BJ (cell line): ENCODE data around the gene TSHR. TPM values are rescaled to one million over a fixed set of nuclear protein-coding genes. Genes with fewer than 3 reads are reported as not detected.

Source experiments
- CTCF ChIA-PET: fragments of 350-600 bp; formaldehyde crosslinking; extraction: SDS; loops from one replicate; lab custom pipeline; 2021; ENCODE audit warnings: antibody characterized with exemption, inconsistent platforms; lab: Yijun Ruan, JAX
- POLR2A ChIA-PET: fragments of 300-600 bp; sonication (Branson Sonifier 250); formaldehyde crosslinking; extraction: SDS; loops from one replicate; lab custom pipeline; 2021; ENCODE audit warnings: antibody characterized with exemption; lab: Charles Lee
- DNase-seq: peaks from one replicate; pipeline ENCODE4 v3.0.0-alpha.2; 2011; ENCODE audit warnings: low read depth
- H3K27me3 ChIP-seq: 2 replicates; pipeline ENCODE4 v1.6.0; 2011; ENCODE audit warnings: low read length; ENCODE audit not compliant: control insufficient read depth, insufficient read depth
- H3K36me3 ChIP-seq: 2 replicates; pipeline ENCODE4 v1.5.1; 2011; ENCODE audit warnings: low read length; ENCODE audit not compliant: control insufficient read depth, insufficient read depth
- H3K4me3 ChIP-seq: 2 replicates; pipeline ENCODE4 v1.5.1; 2011; ENCODE audit warnings: low read depth, mild to moderate bottlenecking, control low read depth, low read length
- polyA plus RNA-seq: library from polyadenylated mRNA; depleted of rRNA; stranded (reverse); fragments of >200 nt; gene quantifications from 2 replicates; pipeline ENCODE4 v1.2.3, GENCODE V29; 2011
- TF ChIP-seq, protein P1 (sequence below): IDR thresholded peaks from 2 replicates; pipeline ENCODE4 v1.5.1; 2011; ENCODE audit warnings: low read depth, mild to moderate bottlenecking, control low read depth, inconsistent platforms, low read length, moderate library complexity; ENCODE audit not compliant: insufficient read depth

Gene TSHR
- polyA plus RNA-seq, 1 experiment = not detected

DNA sequence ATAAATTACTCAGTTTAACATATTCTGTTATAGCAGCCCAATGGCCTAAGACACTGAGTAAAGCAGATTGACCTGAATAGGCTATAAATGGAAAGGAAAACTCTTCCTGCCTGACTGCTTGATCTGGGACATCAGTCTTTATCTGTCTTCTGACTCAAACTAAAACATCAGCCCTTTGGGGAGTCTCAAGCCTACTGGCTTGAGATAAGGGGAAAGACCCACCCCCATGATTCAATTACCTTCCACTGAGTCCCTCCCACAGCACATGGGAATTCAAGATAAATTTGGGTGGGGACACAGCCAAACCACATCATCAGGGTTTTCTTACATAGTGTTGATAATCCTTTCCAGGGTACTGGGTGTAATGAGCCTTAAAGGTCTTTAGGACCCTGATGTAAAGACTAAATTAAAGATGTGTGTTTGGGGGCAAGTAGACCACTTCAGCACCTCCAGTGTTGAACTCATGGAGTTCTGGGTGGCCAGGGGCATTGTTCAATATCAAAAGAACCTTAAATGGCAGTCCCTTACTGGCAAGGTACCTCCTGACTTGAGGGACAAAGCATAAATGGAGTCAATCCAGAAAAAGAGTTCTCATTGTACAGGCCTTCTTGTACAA, 67.8 kb downstream of the TSHR start:
- ChIA-PET POLR2A (no interaction called here), CTCF (interaction anchor here (0.5 to 1.4 kb wide), 2 partner anchors 26 to 27 kb away, joined by 3 read pairs; no protein-coding TSS in a partner anchor)
- Histone ChIP-seq H3K36me3 (no peaks in the 10 kb centered on the region), H3K4me3 (no peak overlapping the region), H3K27me3 (no peaks in the 10 kb centered on the region)
- TF ChIP-seq, protein P1, sequence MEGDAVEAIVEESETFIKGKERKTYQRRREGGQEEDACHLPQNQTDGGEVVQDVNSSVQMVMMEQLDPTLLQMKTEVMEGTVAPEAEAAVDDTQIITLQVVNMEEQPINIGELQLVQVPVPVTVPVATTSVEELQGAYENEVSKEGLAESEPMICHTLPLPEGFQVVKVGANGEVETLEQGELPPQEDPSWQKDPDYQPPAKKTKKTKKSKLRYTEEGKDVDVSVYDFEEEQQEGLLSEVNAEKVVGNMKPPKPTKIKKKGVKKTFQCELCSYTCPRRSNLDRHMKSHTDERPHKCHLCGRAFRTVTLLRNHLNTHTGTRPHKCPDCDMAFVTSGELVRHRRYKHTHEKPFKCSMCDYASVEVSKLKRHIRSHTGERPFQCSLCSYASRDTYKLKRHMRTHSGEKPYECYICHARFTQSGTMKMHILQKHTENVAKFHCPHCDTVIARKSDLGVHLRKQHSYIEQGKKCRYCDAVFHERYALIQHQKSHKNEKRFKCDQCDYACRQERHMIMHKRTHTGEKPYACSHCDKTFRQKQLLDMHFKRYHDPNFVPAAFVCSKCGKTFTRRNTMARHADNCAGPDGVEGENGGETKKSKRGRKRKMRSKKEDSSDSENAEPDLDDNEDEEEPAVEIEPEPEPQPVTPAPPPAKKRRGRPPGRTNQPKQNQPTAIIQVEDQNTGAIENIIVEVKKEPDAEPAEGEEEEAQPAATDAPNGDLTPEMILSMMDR = no peak
- DNase-seq = no peak

DNA sequence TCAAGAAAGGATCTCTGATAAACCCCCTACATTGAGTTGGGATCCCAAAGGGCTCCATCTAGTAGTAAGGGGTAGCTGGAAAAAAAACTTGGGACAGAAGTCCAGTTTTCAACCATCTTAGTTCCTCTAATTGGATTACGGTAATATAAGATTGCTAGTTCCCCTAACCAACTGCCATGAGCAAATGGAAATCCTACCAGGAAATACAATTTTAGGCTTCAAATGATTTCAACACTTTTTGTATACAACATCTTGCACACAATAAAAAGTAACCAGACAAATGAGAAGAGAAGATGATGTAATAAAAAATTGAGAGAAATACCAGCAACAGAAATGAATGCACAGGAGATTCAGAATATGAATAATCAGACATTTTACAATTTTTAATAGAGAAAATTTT, 73.0 kb downstream of the TSHR start:
- ChIA-PET POLR2A (no interaction called here), CTCF (no interaction called here)
- Histone ChIP-seq H3K36me3 (no peaks in the 10 kb centered on the region), H3K4me3 (no peak overlapping the region), H3K27me3 (no peaks in the 10 kb centered on the region)
- DNase-seq = no peak
- TF ChIP-seq, protein P1 = no peak

DNA sequence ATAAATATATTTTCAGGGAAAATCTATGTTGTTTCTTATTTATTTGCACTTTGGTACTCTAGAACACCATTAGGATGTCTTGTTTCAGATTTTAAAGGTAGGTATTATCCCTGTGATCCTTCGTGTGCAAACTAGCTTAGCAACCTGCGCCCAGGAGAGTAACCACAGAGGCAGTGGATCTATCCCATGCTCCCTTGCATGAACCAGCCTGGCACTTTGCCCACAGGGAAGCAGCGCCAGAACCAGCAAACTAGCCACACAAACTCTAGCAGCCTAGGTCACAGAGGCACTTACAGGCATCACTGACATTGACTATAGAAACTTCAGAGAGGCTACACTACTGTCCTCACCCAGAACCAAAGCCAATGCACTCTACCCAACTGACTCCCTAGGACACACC, 76.1 kb downstream of the TSHR start:
- CTCF ChIA-PET = no interaction called here
- Histone ChIP-seq H3K27me3 (no peaks in the 10 kb centered on the region), H3K36me3 (no peaks in the 10 kb centered on the region)

DNA sequence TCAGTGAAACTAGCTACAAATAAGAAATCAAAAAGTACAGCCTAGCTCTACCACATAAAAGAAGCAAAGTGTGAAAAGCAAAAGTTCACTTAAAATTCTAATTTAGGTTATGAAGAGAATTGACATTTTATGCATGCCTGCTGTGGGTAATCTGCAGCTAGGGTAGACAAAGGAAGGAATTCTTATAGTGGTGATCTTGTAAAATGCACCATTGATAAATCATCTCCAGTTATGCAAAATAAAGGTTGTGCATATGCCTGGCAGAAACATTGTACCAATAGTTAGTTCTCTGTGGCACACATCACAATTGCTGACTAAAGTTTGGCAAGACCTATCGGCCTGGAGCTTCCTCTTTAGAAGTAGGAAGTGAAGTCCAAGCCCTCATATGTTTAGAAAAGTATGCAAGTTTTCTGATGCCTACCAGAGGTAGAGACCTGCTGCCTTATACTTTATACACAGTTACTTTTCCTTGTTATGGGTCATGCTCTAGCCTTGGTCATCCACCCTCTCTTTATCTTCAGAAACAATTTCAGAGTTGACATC, 78.3 kb downstream of the TSHR start:
- ChIA-PET CTCF (interaction anchor here (1.3 to 2.2 kb wide), 2 partner anchors 12 to 14 kb away, joined by 5 read pairs; no protein-coding TSS in a partner anchor), POLR2A (no interaction called here)
- DNase-seq = no peak
- Histone ChIP-seq H3K36me3 (no peaks in the 10 kb centered on the region), H3K4me3 (no peak overlapping the region), H3K27me3 (no peaks in the 10 kb centered on the region)
- TF ChIP-seq, protein P1 = no peak

More for the DNA sequence above, 76.1 kb downstream of the TSHR start:
- TF ChIP-seq, protein P1 = no peak
- no peak overlapping the region for H3K4me3 ChIP-seq
- POLR2A ChIA-PET = no interaction called here
- DNase-seq = no peak

DNA sequence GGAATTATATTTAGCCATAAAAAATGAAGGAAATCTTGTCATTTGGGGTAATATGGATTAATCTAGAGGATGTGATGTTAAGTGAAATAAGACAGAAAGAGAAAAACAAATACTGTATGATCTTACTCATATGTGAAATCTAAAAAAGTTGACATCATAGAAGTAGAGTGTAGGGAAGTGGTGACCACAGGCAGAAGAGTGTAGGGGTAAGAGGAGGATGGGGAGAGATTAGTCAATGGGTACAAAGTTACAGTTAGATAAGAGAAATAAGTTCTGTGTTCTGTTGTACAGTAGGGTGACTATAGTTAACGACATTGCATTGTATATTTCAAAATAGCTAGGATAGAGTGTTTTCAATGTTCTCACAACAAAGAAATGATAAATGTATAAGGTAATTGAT, 87.0 kb downstream of the TSHR start:
- ChIA-PET CTCF (no interaction called here), POLR2A (no interaction called here)
- DNase-seq = no peak
- H3K27me3 ChIP-seq = no peaks in the 10 kb centered on the region
- TF ChIP-seq, protein P1 = no peak
- no peaks in the 10 kb centered on the region for H3K36me3 ChIP-seq
- no peak overlapping the region for H3K4me3 ChIP-seq
